Subcutaneous adipose tissue (tissue), 4 donors: ENCODE data around the gene NAV3. TPM values are rescaled to one million over a fixed set of nuclear protein-coding genes. Genes with fewer than 3 reads are reported as not detected.

ENCODE experiments used
- total RNA-seq, 4 donors: library from RNA; depleted of rRNA; stranded (reverse); fragments of >200 nt; gene quantifications; one replicate each; pipeline ENCODE4 v1.1.0, GENCODE V29; 2016
- TF ChIP-seq, protein P1 (sequence below): fragments of 450-650 bp; IDR thresholded peaks from one replicate; pipeline ENCODE4 v1.5.1; 2016; ENCODE audit warnings: low read depth, mild to moderate bottlenecking, control low read depth, antibody characterized with exemption, moderate library complexity

The NAV3 gene
- total RNA-seq, 4 donors from 2014 or later, result 9.3 to 36.6 (median 20.6) TPM

GRCh38 chr12:77894556-77894955 is 63.9 kb downstream of the NAV3 start:
- TF ChIP-seq, protein P1, sequence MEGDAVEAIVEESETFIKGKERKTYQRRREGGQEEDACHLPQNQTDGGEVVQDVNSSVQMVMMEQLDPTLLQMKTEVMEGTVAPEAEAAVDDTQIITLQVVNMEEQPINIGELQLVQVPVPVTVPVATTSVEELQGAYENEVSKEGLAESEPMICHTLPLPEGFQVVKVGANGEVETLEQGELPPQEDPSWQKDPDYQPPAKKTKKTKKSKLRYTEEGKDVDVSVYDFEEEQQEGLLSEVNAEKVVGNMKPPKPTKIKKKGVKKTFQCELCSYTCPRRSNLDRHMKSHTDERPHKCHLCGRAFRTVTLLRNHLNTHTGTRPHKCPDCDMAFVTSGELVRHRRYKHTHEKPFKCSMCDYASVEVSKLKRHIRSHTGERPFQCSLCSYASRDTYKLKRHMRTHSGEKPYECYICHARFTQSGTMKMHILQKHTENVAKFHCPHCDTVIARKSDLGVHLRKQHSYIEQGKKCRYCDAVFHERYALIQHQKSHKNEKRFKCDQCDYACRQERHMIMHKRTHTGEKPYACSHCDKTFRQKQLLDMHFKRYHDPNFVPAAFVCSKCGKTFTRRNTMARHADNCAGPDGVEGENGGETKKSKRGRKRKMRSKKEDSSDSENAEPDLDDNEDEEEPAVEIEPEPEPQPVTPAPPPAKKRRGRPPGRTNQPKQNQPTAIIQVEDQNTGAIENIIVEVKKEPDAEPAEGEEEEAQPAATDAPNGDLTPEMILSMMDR, result no peak

DNA sequence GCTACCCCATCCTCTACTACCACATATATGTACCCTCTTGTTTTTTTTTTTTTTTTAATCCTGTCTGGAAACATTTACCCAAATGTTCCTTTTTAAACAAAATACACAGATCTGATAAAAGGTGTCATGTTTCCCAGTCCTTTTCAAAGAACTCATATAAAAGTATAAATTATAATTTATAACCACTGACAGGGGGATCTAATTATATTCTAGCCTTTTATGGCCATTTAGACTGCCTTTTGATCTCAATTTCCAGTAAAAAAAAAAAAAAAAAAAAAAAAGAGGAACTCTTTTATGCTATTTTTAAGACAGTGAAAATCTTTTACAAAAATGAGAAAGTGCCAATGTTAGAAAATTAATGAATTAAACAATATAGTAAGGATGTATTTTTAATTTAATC is 65.0 kb downstream of the NAV3 start:
- TF ChIP-seq, protein P1, result no peak

- TF ChIP-seq, protein P1, result no peak
These were observed 77.2 kb downstream of the NAV3 start for GRCh38 chr12:77907936-77908335.

- TF ChIP-seq, protein P1, result no peak
These were observed 83.4 kb downstream of the NAV3 start for GRCh38 chr12:77914081-77914488.

DNA sequence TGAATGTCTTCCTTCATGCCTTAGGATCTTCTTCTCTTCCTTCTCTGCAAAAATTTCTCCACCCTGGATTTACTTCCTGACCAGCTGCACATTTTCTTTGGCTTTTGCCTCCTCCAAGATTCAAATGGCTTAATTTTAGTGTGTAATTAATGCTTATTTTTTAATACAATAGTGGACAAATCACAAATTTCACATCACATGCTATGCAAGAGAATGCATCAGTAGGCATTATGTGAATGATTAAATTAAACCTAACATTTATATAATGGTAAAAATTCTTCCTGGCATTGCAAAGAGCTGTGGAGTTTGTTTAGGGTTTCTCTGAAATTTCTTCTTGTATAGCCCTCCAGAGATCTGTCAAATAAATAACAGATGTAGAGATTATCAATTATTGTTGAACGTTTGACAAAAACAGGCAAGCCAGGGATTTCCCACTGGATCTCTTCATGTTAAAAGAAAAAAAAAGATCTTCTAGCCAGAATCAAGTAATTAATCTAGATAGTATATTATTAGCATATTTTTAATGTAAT is 84.4 kb downstream of the NAV3 start:
- TF ChIP-seq, protein P1, result no peak

GRCh38 chr12:77916276-77916675 is 85.6 kb downstream of the NAV3 start:
- TF ChIP-seq, protein P1, result no peak

DNA sequence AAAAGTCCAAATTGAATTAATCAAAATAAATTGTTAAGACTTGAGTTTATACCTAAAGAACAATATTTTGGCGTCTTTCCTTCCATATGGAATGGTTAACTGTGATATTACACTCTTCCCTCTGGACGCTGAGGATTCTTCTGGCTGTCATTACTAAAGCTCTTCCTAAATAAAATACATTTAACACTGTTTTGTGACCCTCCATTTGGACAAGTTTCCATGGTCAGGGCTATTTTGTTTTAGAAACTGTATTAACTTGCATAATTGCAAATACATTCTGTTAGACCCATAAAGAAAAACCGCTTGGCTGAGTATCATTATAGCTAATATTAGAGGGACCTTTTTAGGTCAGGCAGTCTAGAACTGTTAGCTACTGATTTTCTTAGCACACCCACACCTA is 87.4 kb downstream of the NAV3 start:
- TF ChIP-seq, protein P1, result no peak
